ENCODE measurements around the gene TRIM9.

The TRIM9 gene

GRCh38 chr14:50937800-50938199 is 157.1 kb downstream of the TRIM9 start:
- ChIA-PET POLR2A (no interaction called here), CTCF (no interaction called here)
- no peak for TF ChIP-seq SUZ12 (IDR thresholded peaks at IDR 0.05)
- TF ChIP-seq LEF1 (IDR thresholded peaks at IDR 0.05; ENCODE audit: borderline replicate concordance) = no peak
- TF ChIP-seq FOXA1 (IDR thresholded peaks at IDR 0.05) = no peak
- no peak for TF ChIP-seq ARNT (IDR thresholded peaks at IDR 0.05)
- no peak for TF ChIP-seq FOXM1 (IDR thresholded peaks at IDR 0.05; ENCODE audit: borderline replicate concordance)
- no peak for TF ChIP-seq ELF4 (IDR thresholded peaks at IDR 0.05)
- no peak for TF ChIP-seq HDGF (IDR thresholded peaks at IDR 0.05; ENCODE audit: borderline replicate concordance)
- TF ChIP-seq SP1 (IDR thresholded peaks at IDR 0.05) = no peak
- no peak for TF ChIP-seq NFRKB (IDR thresholded peaks at IDR 0.05)
- TF ChIP-seq FOXK2 (IDR thresholded peaks at IDR 0.05) = no peak
- TF ChIP-seq L3MBTL2 (conservative IDR thresholded peaks at IDR 0.05) = no peak
- TF ChIP-seq CTBP1 (IDR thresholded peaks at IDR 0.05; ENCODE audit: borderline replicate concordance) = no peak
- no peak for DNase-seq (ENCODE audit: extremely low spot score)

GRCh38 chr14:50937325-50937724 is 157.6 kb downstream of the TRIM9 start:
- ChIA-PET CTCF (no interaction called here), POLR2A (no interaction called here)
- no peak for DNase-seq (ENCODE audit: extremely low spot score)
- TF ChIP-seq ARNT (IDR thresholded peaks at IDR 0.05) = no peak
- TF ChIP-seq NFRKB (IDR thresholded peaks at IDR 0.05) = no peak

- ChIA-PET CTCF (no interaction called here), POLR2A (no interaction called here)
- DNase-seq (ENCODE audit: extremely low spot score) = no peak
- TF ChIP-seq ELF4 (IDR thresholded peaks at IDR 0.05) (no peak), SUZ12 (IDR thresholded peaks at IDR 0.05) (no peak), ZNF384 (IDR thresholded peaks at IDR 0.05) (no peak), HDGF (IDR thresholded peaks at IDR 0.05; ENCODE audit: borderline replicate concordance) (no peak), FOXA1 (IDR thresholded peaks at IDR 0.05) (no peak), NFRKB (IDR thresholded peaks at IDR 0.05) (no peak), L3MBTL2 (conservative IDR thresholded peaks at IDR 0.05) (no peak), FOXM1 (IDR thresholded peaks at IDR 0.05; ENCODE audit: borderline replicate concordance) (no peak), SP1 (IDR thresholded peaks at IDR 0.05) (no peak), FOXK2 (IDR thresholded peaks at IDR 0.05) (no peak), TARDBP (IDR thresholded peaks at IDR 0.05) (no peak)
- TF ChIP-seq, protein P1, sequence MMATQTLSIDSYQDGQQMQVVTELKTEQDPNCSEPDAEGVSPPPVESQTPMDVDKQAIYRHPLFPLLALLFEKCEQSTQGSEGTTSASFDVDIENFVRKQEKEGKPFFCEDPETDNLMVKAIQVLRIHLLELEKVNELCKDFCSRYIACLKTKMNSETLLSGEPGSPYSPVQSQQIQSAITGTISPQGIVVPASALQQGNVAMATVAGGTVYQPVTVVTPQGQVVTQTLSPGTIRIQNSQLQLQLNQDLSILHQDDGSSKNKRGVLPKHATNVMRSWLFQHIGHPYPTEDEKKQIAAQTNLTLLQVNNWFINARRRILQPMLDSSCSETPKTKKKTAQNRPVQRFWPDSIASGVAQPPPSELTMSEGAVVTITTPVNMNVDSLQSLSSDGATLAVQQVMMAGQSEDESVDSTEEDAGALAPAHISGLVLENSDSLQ (IDR thresholded peaks at IDR 0.05) = no peak
These were observed 158.0 kb downstream of the TRIM9 start for GRCh38 chr14:50936882-50937281.

- ChIA-PET POLR2A (interaction anchor here (1.4 kb wide), 1 partner anchor 8 kb away, joined by 5 read pairs; the partner anchor contains the start of gene PYGL), CTCF (interaction anchor here (0.7 kb wide), 1 partner anchor 161 kb away, joined by 3 read pairs; no protein-coding TSS in a partner anchor)
- DNase-seq (ENCODE audit: extremely low spot score) = no peak
- TF ChIP-seq ZNF384 (IDR thresholded peaks at IDR 0.05) (no peak), ARNT (IDR thresholded peaks at IDR 0.05) (no peak), FOXA1 (IDR thresholded peaks at IDR 0.05) (no peak), L3MBTL2 (conservative IDR thresholded peaks at IDR 0.05) (no peak), FOXM1 (IDR thresholded peaks at IDR 0.05; ENCODE audit: borderline replicate concordance) (no peak), CTBP1 (IDR thresholded peaks at IDR 0.05; ENCODE audit: borderline replicate concordance) (no peak), FOXK2 (IDR thresholded peaks at IDR 0.05) (no peak), SP1 (IDR thresholded peaks at IDR 0.05) (no peak), BHLHE40 (IDR thresholded peaks at IDR 0.05; ENCODE audit: borderline replicate concordance) (no peak), HDGF (IDR thresholded peaks at IDR 0.05; ENCODE audit: borderline replicate concordance) (no peak), SUZ12 (IDR thresholded peaks at IDR 0.05) (no peak), ELF4 (IDR thresholded peaks at IDR 0.05) (no peak), LEF1 (IDR thresholded peaks at IDR 0.05; ENCODE audit: borderline replicate concordance) (no peak), NFRKB (IDR thresholded peaks at IDR 0.05) (no peak), TARDBP (IDR thresholded peaks at IDR 0.05) (no peak)
- TF ChIP-seq, protein P1 (IDR thresholded peaks at IDR 0.05) = no peak
These were observed 158.9 kb downstream of the TRIM9 start for GRCh38 chr14:50936016-50936340.

GRCh38 chr14:50935126-50936015 is 159.5 kb downstream of the TRIM9 start:
- DNase-seq (ENCODE audit: extremely low spot score) = no peak
- TF ChIP-seq CTBP1 (IDR thresholded peaks at IDR 0.05; ENCODE audit: borderline replicate concordance) (no peak), HDGF (IDR thresholded peaks at IDR 0.05; ENCODE audit: borderline replicate concordance) (no peak), BHLHE40 (IDR thresholded peaks at IDR 0.05; ENCODE audit: borderline replicate concordance) (no peak), L3MBTL2 (conservative IDR thresholded peaks at IDR 0.05) (no peak), TARDBP (IDR thresholded peaks at IDR 0.05) (no peak), ZNF384 (IDR thresholded peaks at IDR 0.05) (no peak), LEF1 (IDR thresholded peaks at IDR 0.05; ENCODE audit: borderline replicate concordance) (no peak), ELF4 (IDR thresholded peaks at IDR 0.05) (no peak), ARNT (IDR thresholded peaks at IDR 0.05) (no peak), SUZ12 (IDR thresholded peaks at IDR 0.05) (no peak), FOXA1 (IDR thresholded peaks at IDR 0.05) (no peak)
- TF ChIP-seq, protein P1 (IDR thresholded peaks at IDR 0.05) = no peak
- ChIA-PET POLR2A (interaction anchor here (1.4 kb wide), 1 partner anchor 8 kb away, joined by 5 read pairs; the partner anchor contains the start of gene PYGL), CTCF (no interaction called here)
